Pulmonary artery endothelial cell (primary cell): ENCODE results near the gene NDST1. TPM values are rescaled to one million over a fixed set of nuclear protein-coding genes. Genes with fewer than 3 reads are reported as not detected.

Experiments used
- DNase-seq: peaks from one replicate; pipeline ENCODE4 v3.0.0-alpha.2; 2011; ENCODE audit warnings: low read depth, low spot score
- total RNA-seq: library from RNA; depleted of rRNA; stranded (reverse); fragments of >200 nt; gene quantifications from 2 replicates; pipeline ENCODE4 v1.2.3, GENCODE V29; 2014

The NDST1 gene
- total RNA-seq, 1 donor from 2014 or later = 51.9 TPM

GRCh38 chr5:150585781-150586341 is 77.9 kb downstream of the NDST1 start:
- DNase-seq = no peak

GRCh38 chr5:150587016-150587415 is 79.1 kb downstream of the NDST1 start:
- DNase-seq = no peak

GRCh38 chr5:150587856-150588595 is 80.1 kb downstream of the NDST1 start:
- no peak for DNase-seq

- DNase-seq = no peak
These were observed 80.6 kb downstream of the NDST1 start for GRCh38 chr5:150588596-150588890.

- peak; percentile 43 for DNase-seq
These were observed 82.1 kb downstream of the NDST1 start for GRCh38 chr5:150589862-150590601.

- DNase-seq = no peak
These were observed 83.2 kb downstream of the NDST1 start for GRCh38 chr5:150590979-150591695.

GRCh38 chr5:150593593-150593992 is 85.7 kb downstream of the NDST1 start:
- no peak for DNase-seq

GRCh38 chr5:150593996-150594395 is 86.1 kb downstream of the NDST1 start:
- no peak for DNase-seq

- peak; percentile 89 for DNase-seq
These were observed 87.6 kb downstream of the NDST1 start for GRCh38 chr5:150595466-150596031.

GRCh38 chr5:150596313-150596712 is 88.4 kb downstream of the NDST1 start:
- no peak for DNase-seq

- no peak for DNase-seq
These were observed 88.9 kb downstream of the NDST1 start for GRCh38 chr5:150596826-150597225.

GRCh38 chr5:150598006-150598405 is 90.1 kb downstream of the NDST1 start:
- DNase-seq = no peak

GRCh38 chr5:150598821-150599273 is 90.9 kb downstream of the NDST1 start:
- DNase-seq = no peak

- no peak for DNase-seq
These were observed 91.3 kb downstream of the NDST1 start for GRCh38 chr5:150599281-150599680.

GRCh38 chr5:150599917-150600511 is 92.1 kb downstream of the NDST1 start:
- peak; percentile 68 for DNase-seq

GRCh38 chr5:150600616-150601490 is 92.9 kb downstream of the NDST1 start:
- no peak for DNase-seq

GRCh38 chr5:150601491-150602345 is 93.8 kb downstream of the NDST1 start:
- DNase-seq = no peak

GRCh38 chr5:150603052-150603451 is 95.1 kb downstream of the NDST1 start:
- no peak for DNase-seq

GRCh38 chr5:150603491-150603890 is 95.6 kb downstream of the NDST1 start:
- DNase-seq = no peak
